H1 (cell line): ENCODE data around the gene CDK13. TPM values are rescaled to one million over a fixed set of nuclear protein-coding genes. Genes with fewer than 3 reads are reported as not detected.
A peak's percentile ranks its signal among the peaks of the same experiment; 100 is the strongest.

ENCODE experiments used
- CTCF ChIA-PET: fragments of 300-600 bp; sonication (Branson Sonifier 250); formaldehyde crosslinking; loops from one replicate; lab custom pipeline; 2021; ENCODE audit not compliant: partially characterized antibody; lab: Charles Lee
- POLR2A ChIA-PET: fragments of 300-600 bp; sonication (Branson Sonifier 250); formaldehyde crosslinking; loops from one replicate; lab custom pipeline; 2021; ENCODE audit warnings: inconsistent platforms; ENCODE audit not compliant: partially characterized antibody; lab: Charles Lee
- DNase-seq, 2 experiments: peaks; one replicate each; pipeline versions ENCODE4 v3.0.0 to v3.0.0-alpha.2; 2010 to 2022; ENCODE audit warnings: low spot score in 2 of 2, low read depth in 1 of 2, mixed read lengths in 1 of 2
- FAIRE-seq: peaks from 2 replicates; lab custom pipeline; 2011; peaks lifted over from hg19 to GRCh38; lab: Jason Lieb, UNC
- H2AFZ ChIP-seq: 2 replicates; pipeline ENCODE4 v1.8.1; 2012; ENCODE audit warnings: low read length, inconsistent platforms
- H2AK5ac ChIP-seq: 2 replicates; pipeline ENCODE4 v1.6.1; 2013; ENCODE audit warnings: low read depth, low read length
- H2BK120ac ChIP-seq: replicated peaks from 2 replicates; pipeline ENCODE3; 2013; ENCODE audit warnings: low read depth, low read length, inconsistent platforms
- H2BK12ac ChIP-seq: 2 replicates; pipeline ENCODE4 v1.6.1; 2013; ENCODE audit warnings: low read depth, low read length
- H2BK15ac ChIP-seq: 2 replicates; pipeline ENCODE4 v1.6.1; 2013; ENCODE audit warnings: low read length
- H2BK20ac ChIP-seq: 2 replicates; pipeline ENCODE4 v1.6.1; 2013; ENCODE audit warnings: low read length
- H2BK5ac ChIP-seq: 2 replicates; pipeline ENCODE4 v1.6.1; 2013; ENCODE audit warnings: low read depth, low read length
- H3K14ac ChIP-seq: 2 replicates; pipeline ENCODE4 v1.6.1; 2013; ENCODE audit warnings: inconsistent platforms; ENCODE audit not compliant: insufficient read length
- H3K18ac ChIP-seq: 2 replicates; pipeline ENCODE4 v1.6.1; 2013; ENCODE audit warnings: low read length; ENCODE audit errors: extremely low read depth
- H3K23ac ChIP-seq: 2 replicates; pipeline ENCODE4 v1.6.1; 2013; ENCODE audit warnings: inconsistent platforms; ENCODE audit not compliant: insufficient read length
- H3K23me2 ChIP-seq: 2 replicates; pipeline ENCODE4 v1.6.1; 2013; ENCODE audit warnings: low read depth, low read length
- H3K27ac ChIP-seq: 2 replicates; pipeline ENCODE4 v1.6.1; 2011; ENCODE audit warnings: low read depth, low read length, inconsistent platforms
- H3K27me3 ChIP-seq, 4 experiments: replicated peaks in 1 of 4; 1 replicate in 1 of 4; 2 replicates in 3 of 4; pipeline versions ENCODE4 v1.6.1 to v1.8.1; 2011 to 2013; ENCODE audit warnings: low read length in 3 of 4, mild to moderate bottlenecking in 3 of 4, inconsistent platforms in 2 of 4, mixed read lengths in 2 of 4, moderate library complexity in 1 of 4; ENCODE audit not compliant: control insufficient read depth in 3 of 4, insufficient read depth in 3 of 4; ENCODE audit errors: extremely low read depth in 1 of 4
- H3K36me3 ChIP-seq, 4 experiments: 2 replicates each; pipeline versions ENCODE4 v1.6.1 to v1.8.1; 2011 to 2013; ENCODE audit warnings: mild to moderate bottlenecking in 4 of 4, low read length in 3 of 4, moderate library complexity in 2 of 4, control low read depth in 1 of 4, inconsistent platforms in 1 of 4; ENCODE audit not compliant: insufficient read depth in 4 of 4, control insufficient read depth in 2 of 4
- H3K4ac ChIP-seq: replicated peaks from 2 replicates; pipeline ENCODE3; 2013; ENCODE audit warnings: low read length, low read depth, mixed read lengths, inconsistent platforms; ENCODE audit not compliant: insufficient read length
- H3K4me1 ChIP-seq, 4 experiments: replicated peaks in 1 of 4; 1 replicate in 1 of 4; 2 replicates in 3 of 4; pipeline versions ENCODE4 v1.6.1 to v1.8.1; 2011 to 2013; ENCODE audit warnings: low read length in 3 of 4, inconsistent platforms in 2 of 4, mixed read lengths in 1 of 4; ENCODE audit not compliant: insufficient read depth in 4 of 4, control insufficient read depth in 3 of 4
- H3K4me2 ChIP-seq, 2 experiments: 2 replicates each; pipeline versions ENCODE4 v1.6.1 to v1.8.1; 2011 to 2013; ENCODE audit warnings: low read depth in 2 of 2, low read length in 2 of 2, control low read depth in 1 of 2, inconsistent platforms in 1 of 2, mild to moderate bottlenecking in 1 of 2; ENCODE audit not compliant: insufficient read depth in 1 of 2
- H3K4me3 ChIP-seq, 4 experiments: fragments of 200-600, 300-600 bp in 1 of 4; sonication (generic), shearing (Covaris generic), sonication (Bioruptor Twin) in 1 of 4; 2 replicates each; pipeline versions ENCODE4 v1.5.1 to v1.8.1; 2011 to 2016; ENCODE audit warnings: low read length in 4 of 4, low read depth in 3 of 4, control low read depth in 2 of 4, inconsistent platforms in 2 of 4, mild to moderate bottlenecking in 2 of 4, mixed read lengths in 1 of 4, moderate library complexity in 1 of 4; ENCODE audit not compliant: insufficient read depth in 2 of 4; ENCODE audit errors: extremely low read depth in 1 of 4
- H3K56ac ChIP-seq: replicated peaks from 2 replicates; pipeline ENCODE3; 2013; ENCODE audit warnings: low read depth, mild to moderate bottlenecking, mixed read lengths, low read length, inconsistent platforms; ENCODE audit not compliant: insufficient read length
- H3K79me1 ChIP-seq: 2 replicates; pipeline ENCODE4 v1.6.1; 2013; ENCODE audit warnings: low read depth, low read length, control low read depth
- H3K79me2 ChIP-seq, 2 experiments: 2 replicates each; pipeline versions ENCODE4 v1.6.1 to v1.8.1; 2012 to 2013; ENCODE audit warnings: low read length in 2 of 2, mild to moderate bottlenecking in 2 of 2, inconsistent platforms in 1 of 2; ENCODE audit not compliant: insufficient read depth in 2 of 2, control insufficient read depth in 1 of 2
- H3K9ac ChIP-seq, 4 experiments: replicated peaks in 1 of 4; 1 replicate in 1 of 4; 2 replicates in 3 of 4; pipeline versions ENCODE4 v1.6.1 to v1.8.1; 2011 to 2013; ENCODE audit warnings: low read depth in 3 of 4, low read length in 3 of 4, control low read depth in 2 of 4, mild to moderate bottlenecking in 2 of 4, moderate library complexity in 2 of 4, inconsistent platforms in 1 of 4; ENCODE audit errors: extremely low read depth in 1 of 4
- H3K9me3 ChIP-seq, 2 experiments: 2 replicates each; pipeline versions ENCODE4 v1.6.1 to v1.8.1; 2012 to 2013; ENCODE audit warnings: mild to moderate bottlenecking in 2 of 2, moderate library complexity in 2 of 2, control low read depth in 1 of 2, inconsistent platforms in 1 of 2, low read depth in 1 of 2, low read length in 1 of 2, mixed read lengths in 1 of 2; ENCODE audit not compliant: insufficient read depth in 2 of 2
- H4K20me1 ChIP-seq, 2 experiments: replicated peaks in 1 of 2; 2 replicates each; pipeline versions ENCODE3 to v1.8.1; 2011 to 2013; ENCODE audit warnings: inconsistent platforms in 2 of 2, low read length in 2 of 2, mild to moderate bottlenecking in 1 of 2; ENCODE audit not compliant: insufficient read depth in 2 of 2, control insufficient read depth in 1 of 2
- H4K5ac ChIP-seq: 2 replicates; pipeline ENCODE4 v1.6.1; 2013; ENCODE audit warnings: low read length, low read depth, mixed read lengths, inconsistent platforms; ENCODE audit not compliant: insufficient read length
- H4K8ac ChIP-seq: 2 replicates; pipeline ENCODE4 v1.8.0; 2013; ENCODE audit warnings: mild to moderate bottlenecking, moderate library complexity, low read length, inconsistent platforms; ENCODE audit not compliant: insufficient read depth; ENCODE audit errors: extremely low read depth
- H4K91ac ChIP-seq: replicated peaks from 2 replicates; pipeline ENCODE3; 2013; ENCODE audit warnings: low read length, mixed read lengths, inconsistent platforms; ENCODE audit not compliant: insufficient read length
- CTBP2 ChIP-seq: IDR thresholded peaks from 2 replicates; pipeline ENCODE4 v1.7.0; 2011; ENCODE audit warnings: borderline replicate concordance, mild to moderate bottlenecking, moderate library complexity, mixed read lengths, low read length; ENCODE audit not compliant: insufficient read depth, insufficient read length
- SIX5 ChIP-seq: IDR thresholded peaks from 2 replicates; pipeline ENCODE4 v1.6.1; 2011; ENCODE audit warnings: mild to moderate bottlenecking, low read depth, low read length
- WGBS, 2 experiments: shearing (Covaris generic) in 1 of 2; methylation state at CpG; one replicate each; pipeline versions ENCODE4 v1.1.6 to v1.1.7; 2013 to 2015; ENCODE audit warnings: low lambda C conversion rate in 2 of 2, mixed read lengths in 2 of 2, inconsistent platforms in 1 of 2, low coverage in 1 of 2, missing lambda C conversion rate in 1 of 2; ENCODE audit not compliant: insufficient replicate concordance in 2 of 2, insufficient coverage in 1 of 2, insufficient read length in 1 of 2; ENCODE audit errors: extremely low coverage in 1 of 2, missing lambda C conversion rate in 1 of 2; 5-methylcytosine and 5-hydroxymethylcytosine counted together
- polyA plus RNA-seq, 7 experiments: library from polyadenylated mRNA; depleted of rRNA in 3 of 7; stranded (reverse) in 5 of 7; unstranded in 2 of 7; fragments of >200 nt in 5 of 7; fragments of 200-250 nt in 2 of 7; gene quantifications; 1 replicate in 5 of 7; 2 replicates in 1 of 7; 4 replicates in 1 of 7; pipeline versions ENCODE4 v1.2.1 to v1.2.3, GENCODE V29; 2011 to 2013; ENCODE audit warnings: missing spikeins in 2 of 7, mixed read lengths in 2 of 7
- total RNA-seq: library from RNA; stranded (reverse); fragmentation: NEBNext Ultra II Directional; extraction: Animal tissue kit (Norgen Biotek cat#: 25700); gene quantifications from 2 replicates; pipeline ENCODE4 v1.2.1, GENCODE V29; 2021

Gene CDK13
- total and polyA plus RNA-seq, 2 of the 8 experiments (the other 6 are each of a cell fraction or from before 2014, with no cell fraction given) = 22.6 to 49.5 TPM

GRCh38 chr7:39946693-39947092 is 3.4 kb upstream of the CDK13 start:
- no peak overlapping the region for H2BK5ac ChIP-seq
- H2AFZ ChIP-seq = no peak overlapping the region
- DNase-seq (no peak), FAIRE-seq (peak; percentile 28)
- CTCF ChIA-PET = interaction anchor here (1.0 to 2.1 kb wide), 3 partner anchors 45 to 136 kb away, joined by 3 to 7 read pairs (median 4); no protein-coding TSS in a partner anchor
- H2BK12ac ChIP-seq = no peak overlapping the region
- H3K79me1 ChIP-seq = no peaks in the 10 kb centered on the region
- H3K9ac ChIP-seq = no peak overlapping the region
- TF ChIP-seq CTBP2 = no peak
- TF ChIP-seq SIX5 = peak; percentile 56
- no peak overlapping the region for H3K14ac ChIP-seq
- H4K5ac ChIP-seq = no peak overlapping the region
- no peaks in the 10 kb centered on the region; a peak in 3 of 7 replicates for H3K4me1 ChIP-seq
- no peak overlapping the region for H3K4me3 ChIP-seq
- no peak overlapping the region for H2BK15ac ChIP-seq
- H3K4me2 ChIP-seq = no peak overlapping the region
- no peak overlapping the region for H4K91ac ChIP-seq
- 83% methylated on average over 9 of the region's 9 CpGs; no CpG with 5 or more reads in 1 of the 2 experiments for WGBS, 2 experiments
- peaks cover 1% of the 10 kb centered on the region in 2 experiments for H4K20me1 ChIP-seq
- no peaks in the 10 kb centered on the region for H3K36me3 ChIP-seq
- no peak overlapping the region for H2BK20ac ChIP-seq
- H3K79me2 ChIP-seq = peaks cover 0 to 6% of the 10 kb centered on the region in 2 experiments; a peak in 2 of 4 replicates
- no peak overlapping the region for H3K27ac ChIP-seq
- H4K8ac ChIP-seq = no peak overlapping the region
- H3K23me2 ChIP-seq = peaks cover 3% of the 10 kb centered on the region
- no peaks in the 10 kb centered on the region for H3K9me3 ChIP-seq
- POLR2A ChIA-PET = interaction anchor here (0.6 kb wide), 1 partner anchor 716 kb away, joined by 3 read pairs; no protein-coding TSS in a partner anchor
- H3K18ac ChIP-seq = no peak overlapping the region
- H2AK5ac ChIP-seq = no peak overlapping the region
- H3K23ac ChIP-seq = no peak overlapping the region
- no peak overlapping the region for H3K4ac ChIP-seq
- no peak overlapping the region for H3K56ac ChIP-seq
- H3K27me3 ChIP-seq = no peaks in the 10 kb centered on the region
- H2BK120ac ChIP-seq = no peak overlapping the region
